Keratinocyte (primary cell): Measurements from ENCODE around the gene C5.

Experiments
- CTCF ChIP-seq, 3 experiments: IDR thresholded peaks in 1 of 3; conservative IDR thresholded peaks in 1 of 3; optimal IDR thresholded peaks in 1 of 3; 2 replicates in 2 of 3; 3 replicates in 1 of 3; pipeline versions ENCODE3 to v1.5.1; 2011; ENCODE audit warnings: low read length in 3 of 3, mild to moderate bottlenecking in 3 of 3, moderate library complexity in 2 of 3, control low read depth in 1 of 3, inconsistent platforms in 1 of 3; ENCODE audit not compliant: insufficient read depth in 2 of 3; ENCODE audit errors: extremely low read depth in 1 of 3
- EZH2 ChIP-seq: IDR thresholded peaks from one replicate; pipeline ENCODE4 v1.6.1; 2012; ENCODE audit warnings: inconsistent platforms, mild to moderate bottlenecking, low read length, moderate library complexity

- no peak for TF ChIP-seq CTCF (optimal IDR thresholded peaks at IDR 0.05 in 1 of 3, IDR thresholded peaks at IDR 0.05 in 1 of 3, conservative IDR thresholded peaks at IDR 0.05 in 1 of 3; ENCODE audit: extremely low read depth in 1 of 3, insufficient read depth in 2 of 3, low read length in 3 of 3)
- TF ChIP-seq EZH2, result no peak
Observed at GRCh38 chr9:120956862-120957261, 93.2 kb downstream of the C5 start.
